Measurements from ENCODE around the gene HIF1A.

HIF1A gene

GRCh38 chr14:61694830-61695694 lies at the start of gene HIF1A:
TSS of gene HIF1A (plus strand) at chr14:61695513. CDS start at chr14:61695805, 292 bp downstream.
- Histone ChIP-seq H3K79me2 (ENCODE audit: control insufficient read depth, insufficient read depth, low read length, unreplicated experiment) (peaks cover 65% of the 10 kb centered on the region), H2AFZ (ENCODE audit: low read length, unreplicated experiment) (no peak within 1 kb of the TSS), H3K4me1 (ENCODE audit: control insufficient read depth, insufficient read depth, low read length, unreplicated experiment) (peaks cover 22% of the 10 kb centered on the region), H3K27me3 (ENCODE audit: insufficient read depth, low read length) (no peaks in the 10 kb centered on the region), H3K4me3 (ENCODE audit: low read depth, low read length) (peak within 1 kb of the TSS; percentile 91), H3K27ac (ENCODE audit: low read depth, low read length) (peak within 1 kb of the TSS; percentile 96), H3K36me3 (ENCODE audit: insufficient read depth, low read length) (peaks cover 32% of the 10 kb centered on the region)

DNA sequence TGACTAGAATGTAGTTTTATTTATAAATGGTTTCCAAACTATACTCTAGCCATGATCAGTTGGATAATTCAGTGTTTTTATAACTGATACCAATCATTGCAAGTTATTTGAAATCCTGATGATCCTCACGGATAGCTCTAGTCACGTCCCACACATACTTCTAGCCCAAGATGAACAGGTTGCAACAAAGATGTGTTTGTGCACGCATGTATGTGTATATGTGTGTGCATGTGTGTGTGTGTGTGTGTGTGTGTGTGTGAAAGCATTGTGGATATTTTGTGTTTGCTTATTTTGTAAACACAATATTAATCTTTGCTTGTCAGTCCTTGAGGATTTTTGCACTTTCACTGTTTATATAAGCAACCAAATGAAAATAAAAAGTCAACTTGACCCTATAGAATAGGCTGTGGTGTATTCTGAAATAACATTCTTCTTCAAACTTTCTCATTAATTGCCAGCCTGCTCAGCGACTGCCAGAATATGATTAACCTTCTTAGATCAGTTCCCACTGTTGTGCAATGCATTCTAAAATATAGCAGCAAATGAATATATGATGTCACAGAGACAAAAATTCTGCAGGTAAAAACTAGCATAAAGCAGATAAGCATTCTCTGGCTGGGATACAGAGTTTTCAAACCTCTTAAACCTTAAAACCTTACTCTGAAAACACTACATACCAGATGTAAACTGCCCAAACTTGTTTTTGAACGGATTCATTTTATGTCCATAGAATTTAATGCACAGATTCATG lies 48.8 kb upstream of the HIF1A start:
- H3K27me3 ChIP-seq (ENCODE audit: insufficient read depth, low read length) = no peaks in the 10 kb centered on the region
- H2AFZ ChIP-seq (ENCODE audit: low read length, unreplicated experiment) = no peak overlapping the region
- H3K4me1 ChIP-seq (ENCODE audit: control insufficient read depth, insufficient read depth, low read length, unreplicated experiment) = peaks cover 15% of the 10 kb centered on the region
- H3K27ac ChIP-seq (ENCODE audit: low read depth, low read length) = no peak overlapping the region
- H3K36me3 ChIP-seq (ENCODE audit: insufficient read depth, low read length) = no peaks in the 10 kb centered on the region
- H3K79me2 ChIP-seq (ENCODE audit: control insufficient read depth, insufficient read depth, low read length, unreplicated experiment) = no peaks in the 10 kb centered on the region
- H3K4me3 ChIP-seq (ENCODE audit: low read depth, low read length) = no peak overlapping the region

DNA sequence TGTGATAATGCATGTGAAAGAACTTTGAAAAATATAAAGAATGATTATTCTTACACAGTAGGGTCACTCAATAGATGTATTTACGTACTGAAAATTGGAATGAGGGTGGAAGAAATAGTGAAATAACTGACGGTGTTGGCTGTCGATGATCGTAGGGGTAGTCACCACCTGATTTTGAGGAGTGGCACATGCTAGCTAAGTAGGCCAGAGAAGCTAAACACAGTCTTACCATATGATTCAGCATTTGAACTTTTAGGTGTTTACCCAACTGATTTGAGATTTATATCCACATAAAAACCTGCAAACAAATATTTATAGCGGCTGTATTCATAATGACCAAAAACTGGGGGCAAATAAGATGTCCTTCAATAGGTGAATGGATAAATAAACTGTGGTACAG lies 47.6 kb upstream of the HIF1A start:
- no peaks in the 10 kb centered on the region for H3K36me3 ChIP-seq (ENCODE audit: insufficient read depth, low read length)
- H3K4me1 ChIP-seq (ENCODE audit: control insufficient read depth, insufficient read depth, low read length, unreplicated experiment) = peaks cover 19% of the 10 kb centered on the region
- H3K4me3 ChIP-seq (ENCODE audit: low read depth, low read length) = no peak overlapping the region
- H3K27ac ChIP-seq (ENCODE audit: low read depth, low read length) = no peak overlapping the region
- no peaks in the 10 kb centered on the region for H3K79me2 ChIP-seq (ENCODE audit: control insufficient read depth, insufficient read depth, low read length, unreplicated experiment)
- H2AFZ ChIP-seq (ENCODE audit: low read length, unreplicated experiment) = no peak overlapping the region
- no peaks in the 10 kb centered on the region for H3K27me3 ChIP-seq (ENCODE audit: insufficient read depth, low read length)

- H3K79me2 ChIP-seq (ENCODE audit: control insufficient read depth, insufficient read depth, low read length, unreplicated experiment) = no peaks in the 10 kb centered on the region
- no peak overlapping the region for H3K4me3 ChIP-seq (ENCODE audit: low read depth, low read length)
- no peaks in the 10 kb centered on the region for H3K27me3 ChIP-seq (ENCODE audit: insufficient read depth, low read length)
- no peak overlapping the region for H2AFZ ChIP-seq (ENCODE audit: low read length, unreplicated experiment)
- no peaks in the 10 kb centered on the region for H3K36me3 ChIP-seq (ENCODE audit: insufficient read depth, low read length)
- no peak overlapping the region for H3K27ac ChIP-seq (ENCODE audit: low read depth, low read length)
- H3K4me1 ChIP-seq (ENCODE audit: control insufficient read depth, insufficient read depth, low read length, unreplicated experiment) = peaks cover 26% of the 10 kb centered on the region
These were observed 46.9 kb upstream of the HIF1A start for GRCh38 chr14:61648377-61648776.

DNA sequence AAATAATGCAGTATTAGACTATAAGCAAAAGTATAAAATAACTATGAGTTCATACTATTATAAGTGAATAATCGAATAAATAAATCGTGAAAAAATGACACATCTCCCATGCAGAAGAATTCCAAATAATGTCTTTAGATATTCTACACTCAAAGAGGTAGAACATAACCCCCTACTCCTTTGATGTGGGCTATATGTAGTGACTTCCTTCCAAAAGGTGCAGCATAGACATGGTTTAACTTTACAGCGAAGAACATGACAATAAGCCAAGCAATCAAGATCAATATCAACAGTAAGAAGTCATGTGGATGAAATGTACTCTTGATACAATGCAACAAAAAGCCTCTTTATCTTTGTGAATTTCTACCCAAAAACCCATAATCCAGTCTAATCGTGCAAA lies 46.0 kb upstream of the HIF1A start:
- Histone ChIP-seq H3K4me1 (ENCODE audit: control insufficient read depth, insufficient read depth, low read length, unreplicated experiment) (peaks cover 33% of the 10 kb centered on the region), H2AFZ (ENCODE audit: low read length, unreplicated experiment) (no peak overlapping the region), H3K79me2 (ENCODE audit: control insufficient read depth, insufficient read depth, low read length, unreplicated experiment) (no peaks in the 10 kb centered on the region), H3K36me3 (ENCODE audit: insufficient read depth, low read length) (no peaks in the 10 kb centered on the region), H3K27ac (ENCODE audit: low read depth, low read length) (no peak overlapping the region), H3K4me3 (ENCODE audit: low read depth, low read length) (no peak overlapping the region), H3K27me3 (ENCODE audit: insufficient read depth, low read length) (no peaks in the 10 kb centered on the region)

DNA sequence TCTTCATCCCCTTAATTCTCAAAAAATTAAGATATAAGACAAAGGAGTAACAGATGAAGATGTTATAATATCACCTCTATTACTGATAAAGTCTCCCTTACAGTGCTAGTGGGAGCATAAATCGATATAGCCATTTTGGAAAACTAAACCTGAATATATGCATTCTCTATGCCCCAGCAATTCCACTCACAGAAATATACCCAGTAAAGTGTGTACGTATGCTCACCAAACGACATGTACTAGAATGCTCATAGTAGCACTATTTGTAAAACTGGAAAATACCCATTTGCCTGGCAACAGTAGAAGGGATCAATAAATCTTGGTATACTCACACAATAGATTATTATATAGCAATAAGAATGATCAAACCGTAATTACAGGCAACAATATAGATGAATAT lies 44.0 kb upstream of the HIF1A start:
- Histone ChIP-seq H3K79me2 (ENCODE audit: control insufficient read depth, insufficient read depth, low read length, unreplicated experiment) (no peaks in the 10 kb centered on the region), H3K4me3 (ENCODE audit: low read depth, low read length) (no peak overlapping the region), H3K27me3 (ENCODE audit: insufficient read depth, low read length) (no peaks in the 10 kb centered on the region), H3K4me1 (ENCODE audit: control insufficient read depth, insufficient read depth, low read length, unreplicated experiment) (peaks cover 28% of the 10 kb centered on the region), H3K36me3 (ENCODE audit: insufficient read depth, low read length) (no peaks in the 10 kb centered on the region), H3K27ac (ENCODE audit: low read depth, low read length) (no peak overlapping the region), H2AFZ (ENCODE audit: low read length, unreplicated experiment) (no peak overlapping the region)

- Histone ChIP-seq H3K27me3 (ENCODE audit: insufficient read depth, low read length) (no peaks in the 10 kb centered on the region), H3K36me3 (ENCODE audit: insufficient read depth, low read length) (no peaks in the 10 kb centered on the region), H2AFZ (ENCODE audit: low read length, unreplicated experiment) (no peak overlapping the region), H3K79me2 (ENCODE audit: control insufficient read depth, insufficient read depth, low read length, unreplicated experiment) (no peaks in the 10 kb centered on the region), H3K27ac (ENCODE audit: low read depth, low read length) (peak overlapping the region; percentile 71), H3K4me1 (ENCODE audit: control insufficient read depth, insufficient read depth, low read length, unreplicated experiment) (peaks cover 25% of the 10 kb centered on the region), H3K4me3 (ENCODE audit: low read depth, low read length) (no peak overlapping the region)
These were observed 42.6 kb upstream of the HIF1A start for GRCh38 chr14:61652526-61653262.

GRCh38 chr14:61653507-61653906 lies 41.8 kb upstream of the HIF1A start:
- Histone ChIP-seq H3K4me3 (ENCODE audit: low read depth, low read length) (0 out of 2 replicates have a peak overlapping the region, but pooled peaks have one; percentile 7), H3K27me3 (ENCODE audit: insufficient read depth, low read length) (no peaks in the 10 kb centered on the region), H3K36me3 (ENCODE audit: insufficient read depth, low read length) (no peaks in the 10 kb centered on the region), H3K4me1 (ENCODE audit: control insufficient read depth, insufficient read depth, low read length, unreplicated experiment) (peaks cover 25% of the 10 kb centered on the region), H2AFZ (ENCODE audit: low read length, unreplicated experiment) (no peak overlapping the region), H3K79me2 (ENCODE audit: control insufficient read depth, insufficient read depth, low read length, unreplicated experiment) (no peaks in the 10 kb centered on the region), H3K27ac (ENCODE audit: low read depth, low read length) (peak overlapping the region; percentile 71)

DNA sequence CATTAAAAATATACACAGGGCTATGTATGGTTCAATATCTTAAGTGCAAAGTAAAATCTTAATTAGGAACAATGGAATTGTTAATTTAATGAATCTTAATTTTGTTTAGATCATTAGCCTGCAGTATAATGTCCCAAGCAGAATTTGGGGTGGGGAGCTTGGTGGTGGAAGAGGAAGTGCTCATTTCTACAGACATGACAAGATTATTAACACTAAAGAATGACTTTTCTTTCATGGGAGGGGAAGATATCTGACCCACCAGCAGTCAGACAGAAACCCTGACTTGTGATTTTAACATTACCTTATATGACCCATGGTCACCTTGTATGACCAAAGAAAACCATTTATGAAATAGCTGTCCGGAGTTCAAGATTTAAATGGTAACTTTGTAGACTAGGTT lies 41.3 kb upstream of the HIF1A start:
- no peak overlapping the region for H2AFZ ChIP-seq (ENCODE audit: low read length, unreplicated experiment)
- peaks cover 25% of the 10 kb centered on the region for H3K4me1 ChIP-seq (ENCODE audit: control insufficient read depth, insufficient read depth, low read length, unreplicated experiment)
- H3K36me3 ChIP-seq (ENCODE audit: insufficient read depth, low read length) = no peaks in the 10 kb centered on the region
- no peaks in the 10 kb centered on the region for H3K27me3 ChIP-seq (ENCODE audit: insufficient read depth, low read length)
- H3K79me2 ChIP-seq (ENCODE audit: control insufficient read depth, insufficient read depth, low read length, unreplicated experiment) = no peaks in the 10 kb centered on the region
- H3K4me3 ChIP-seq (ENCODE audit: low read depth, low read length) = no peak overlapping the region
- peak overlapping the region; percentile 71 for H3K27ac ChIP-seq (ENCODE audit: low read depth, low read length)

- Histone ChIP-seq H3K4me3 (ENCODE audit: low read depth, low read length) (no peak overlapping the region), H3K36me3 (ENCODE audit: insufficient read depth, low read length) (no peaks in the 10 kb centered on the region), H3K4me1 (ENCODE audit: control insufficient read depth, insufficient read depth, low read length, unreplicated experiment) (peaks cover 43% of the 10 kb centered on the region), H2AFZ (ENCODE audit: low read length, unreplicated experiment) (no peak overlapping the region), H3K79me2 (ENCODE audit: control insufficient read depth, insufficient read depth, low read length, unreplicated experiment) (peaks cover 8% of the 10 kb centered on the region), H3K27ac (ENCODE audit: low read depth, low read length) (no peak overlapping the region), H3K27me3 (ENCODE audit: insufficient read depth, low read length) (no peaks in the 10 kb centered on the region)
These were observed 39.5 kb upstream of the HIF1A start for GRCh38 chr14:61655777-61656176.

All from ACC112 (cell line).